ENCODE data around the gene IGFBP4. TPM values are rescaled to one million over a fixed set of nuclear protein-coding genes. Genes with fewer than 3 reads are reported as not detected.

Gene IGFBP4
- total and polyA plus RNA-seq, 12 donors: 65.1 to 301 (median 128) TPM

DNA sequence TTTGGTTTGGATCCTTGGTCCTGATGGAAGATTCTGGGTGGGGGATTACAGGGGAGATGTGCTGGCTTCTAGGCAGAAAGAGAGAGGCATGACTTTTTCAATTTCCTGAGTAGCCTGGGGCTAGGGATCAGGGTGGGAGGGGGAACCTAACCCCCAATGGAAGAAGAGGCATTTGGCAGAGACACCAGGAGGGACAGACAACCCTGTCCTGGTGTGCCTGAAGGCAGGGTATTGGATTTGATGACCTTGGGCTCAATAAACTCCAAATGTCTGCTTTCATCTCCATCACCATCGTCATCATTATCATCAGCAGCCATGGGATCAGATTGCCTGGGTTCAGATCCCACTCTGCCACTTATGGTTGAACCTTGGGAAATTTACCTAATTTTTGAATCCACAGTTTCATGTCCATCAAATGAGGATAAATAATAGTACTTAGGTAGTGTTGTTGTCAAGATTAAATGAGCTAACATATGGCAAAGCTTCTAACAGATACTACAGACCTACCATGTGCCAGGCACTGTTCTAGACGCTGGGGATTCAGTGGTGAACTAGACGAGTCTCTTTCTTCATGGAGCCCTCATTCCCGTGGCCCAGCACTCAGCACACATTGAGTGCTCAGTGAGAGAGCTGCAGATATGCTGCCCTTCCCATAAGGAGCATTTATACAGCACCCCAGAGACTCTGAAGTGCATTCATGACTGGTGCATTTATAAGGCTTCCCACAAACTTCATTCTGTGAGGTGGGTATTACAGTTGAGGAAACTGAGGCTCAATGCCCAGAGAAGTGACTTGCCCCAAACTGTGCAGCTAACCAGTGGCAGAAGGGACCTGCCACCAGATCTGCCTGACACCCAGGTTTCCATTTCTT is 26.8 kb downstream of the IGFBP4 start:
- 91 to 92% methylated on average over 4 of the region's 4 CpGs for WGBS, 2 donors
- H3K4me1 ChIP-seq: no peaks in the 10 kb centered on the region
- no peak for DNase-seq
- intact Hi-C loops (cut with DNase I): no loop called here
- no peak for ATAC-seq
- H3K9me3 ChIP-seq: no peaks in the 10 kb centered on the region
- H3K27ac ChIP-seq: no peak overlapping the region
- no peak overlapping the region for H3K4me3 ChIP-seq
- TF ChIP-seq, protein P1, sequence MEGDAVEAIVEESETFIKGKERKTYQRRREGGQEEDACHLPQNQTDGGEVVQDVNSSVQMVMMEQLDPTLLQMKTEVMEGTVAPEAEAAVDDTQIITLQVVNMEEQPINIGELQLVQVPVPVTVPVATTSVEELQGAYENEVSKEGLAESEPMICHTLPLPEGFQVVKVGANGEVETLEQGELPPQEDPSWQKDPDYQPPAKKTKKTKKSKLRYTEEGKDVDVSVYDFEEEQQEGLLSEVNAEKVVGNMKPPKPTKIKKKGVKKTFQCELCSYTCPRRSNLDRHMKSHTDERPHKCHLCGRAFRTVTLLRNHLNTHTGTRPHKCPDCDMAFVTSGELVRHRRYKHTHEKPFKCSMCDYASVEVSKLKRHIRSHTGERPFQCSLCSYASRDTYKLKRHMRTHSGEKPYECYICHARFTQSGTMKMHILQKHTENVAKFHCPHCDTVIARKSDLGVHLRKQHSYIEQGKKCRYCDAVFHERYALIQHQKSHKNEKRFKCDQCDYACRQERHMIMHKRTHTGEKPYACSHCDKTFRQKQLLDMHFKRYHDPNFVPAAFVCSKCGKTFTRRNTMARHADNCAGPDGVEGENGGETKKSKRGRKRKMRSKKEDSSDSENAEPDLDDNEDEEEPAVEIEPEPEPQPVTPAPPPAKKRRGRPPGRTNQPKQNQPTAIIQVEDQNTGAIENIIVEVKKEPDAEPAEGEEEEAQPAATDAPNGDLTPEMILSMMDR (IDR thresholded peaks at IDR 0.05): no peak
- peaks cover 0 to 6% (median 0%) of the 10 kb centered on the region in 7 donors for H3K27me3 ChIP-seq
- no peaks in the 10 kb centered on the region for H3K36me3 ChIP-seq

DNA sequence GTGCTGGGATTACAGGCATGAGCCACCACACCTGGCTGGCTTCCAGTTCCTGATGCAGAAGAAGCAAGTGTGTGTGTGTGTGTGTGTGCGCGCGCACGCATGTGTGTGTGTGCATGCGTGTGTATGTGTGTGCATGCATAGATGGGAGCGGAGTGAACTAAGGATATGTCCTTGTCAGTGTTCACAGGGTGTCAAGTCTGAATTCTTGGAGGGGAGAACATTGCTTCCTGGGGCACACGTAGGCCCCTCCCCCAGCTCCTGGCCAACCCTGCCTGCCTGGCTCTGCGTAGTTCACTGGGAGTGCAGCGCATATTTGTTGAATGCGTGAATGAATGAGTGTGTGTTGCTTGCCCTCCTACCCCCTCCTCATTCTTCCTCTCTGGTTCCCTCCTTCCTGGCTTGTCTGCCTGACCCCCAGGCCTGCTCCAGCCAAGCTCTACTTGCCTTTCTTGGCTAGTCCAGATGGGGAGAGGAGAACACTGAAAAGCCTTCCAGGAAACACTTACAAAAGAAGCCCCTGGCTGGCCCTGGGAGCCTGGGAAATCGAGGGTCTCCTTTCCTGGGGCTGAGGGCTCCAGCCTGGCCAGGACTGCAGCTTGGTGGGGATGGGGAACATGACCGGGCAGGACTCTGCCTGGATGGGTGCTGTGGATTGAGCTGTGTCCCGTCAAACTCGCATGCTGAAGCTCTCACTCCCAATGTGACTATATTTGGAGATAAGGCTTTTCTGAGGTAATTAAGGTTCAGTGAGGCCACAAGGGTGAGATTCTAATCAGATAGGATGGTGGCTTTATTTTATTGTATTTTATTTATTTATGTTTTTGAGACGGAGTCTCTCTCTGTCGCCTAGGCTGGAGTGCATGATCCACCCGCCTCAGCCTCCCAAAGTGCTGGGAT is 27.9 kb downstream of the IGFBP4 start:
- Histone ChIP-seq H3K9me3 (no peaks in the 10 kb centered on the region), H3K27me3 (peaks cover 0 to 6% (median 0%) of the 10 kb centered on the region in 7 donors), H3K36me3 (no peaks in the 10 kb centered on the region), H3K27ac (no peak overlapping the region), H3K4me3 (no peak overlapping the region), H3K4me1 (peaks cover 0 to 9% (median 7%) of the 10 kb centered on the region in 9 donors)
- ATAC-seq: no peak
- intact Hi-C loops (cut with DNase I): no loop called here
- no peak for DNase-seq
- TF ChIP-seq, protein P1 (IDR thresholded peaks at IDR 0.05): no peak
- 86 to 88% methylated on average over 17 of the region's 17 CpGs for WGBS, 2 donors

DNA sequence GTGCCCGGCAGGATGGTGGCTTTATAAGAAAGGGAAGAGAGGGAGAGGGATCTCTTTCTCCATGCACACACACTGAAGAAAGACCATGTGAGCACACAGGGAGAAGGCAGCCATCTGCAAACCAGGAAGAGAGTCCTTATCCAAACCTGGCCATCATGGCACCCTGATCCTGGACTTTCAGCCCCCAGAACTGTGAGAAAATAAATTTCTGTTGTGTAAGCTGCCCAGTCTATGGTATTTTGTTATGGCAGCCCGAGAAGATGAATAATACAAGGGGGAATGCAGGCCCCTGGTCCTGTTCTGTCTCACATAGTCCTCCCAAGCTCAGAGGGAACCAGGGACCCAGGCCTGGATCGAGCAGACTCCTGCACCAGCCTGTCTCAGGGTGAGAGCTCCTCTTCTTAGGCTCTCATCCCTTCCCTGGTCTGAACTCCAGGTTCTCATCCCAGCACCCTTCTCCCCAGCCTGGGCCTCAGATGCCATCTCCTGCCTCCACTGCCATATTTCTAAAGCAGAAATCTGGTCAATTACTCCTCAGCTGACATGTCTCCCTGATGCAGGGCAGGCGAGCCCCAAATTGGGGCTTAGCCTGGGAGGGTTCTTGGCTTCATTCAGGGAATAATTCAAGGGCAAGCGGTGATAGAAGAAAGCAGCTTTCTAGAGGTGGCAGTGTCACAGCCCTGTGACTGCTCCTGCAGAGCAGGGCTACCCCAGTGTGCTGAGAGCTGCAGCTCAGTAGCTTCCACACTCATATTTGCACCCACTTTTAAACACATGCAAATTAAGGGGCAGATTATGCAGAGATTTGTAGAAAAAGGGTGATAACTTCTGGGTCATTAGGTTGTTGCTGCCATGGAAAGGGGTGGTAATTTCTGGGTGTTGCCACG is 28.8 kb downstream of the IGFBP4 start:
- no peak for DNase-seq
- Histone ChIP-seq H3K9me3 (no peaks in the 10 kb centered on the region), H3K27ac (no peak overlapping the region), H3K4me3 (no peak overlapping the region), H3K36me3 (no peaks in the 10 kb centered on the region), H3K4me1 (peaks cover 0 to 14% (median 7%) of the 10 kb centered on the region in 9 donors), H3K27me3 (peaks cover 0 to 6% (median 0%) of the 10 kb centered on the region in 7 donors)
- no peak for ATAC-seq
- TF ChIP-seq, protein P1 (IDR thresholded peaks at IDR 0.05): no peak
- 95 to 99% methylated on average over 6 of the region's 6 CpGs for WGBS, 2 donors
- intact Hi-C loops (cut with DNase I): no loop called here
